Naive thymus-derived CD4-positive, alpha-beta T cell (primary cell): Measurements from ENCODE around the gene CAMK2G. TPM values are rescaled to one million over a fixed set of nuclear protein-coding genes. Genes with fewer than 3 reads are reported as not detected.

Experiments
- ATAC-seq: fragments of 150-1000 bp; cut with Tn5 transposase; 2 replicates; pipeline ENCODE4 v1.10.0; 2021; ENCODE audit warnings: mild to moderate bottlenecking, moderate library complexity
- CTCF ChIA-PET: fragments of 350-600 bp; sonication (Branson Sonifier 250); formaldehyde crosslinking; loops from one replicate; lab custom pipeline; 2021; ENCODE audit warnings: antibody characterized with exemption; lab: Charles Lee
- POLR2A ChIA-PET: fragments of 350-600 bp; sonication (Branson Sonifier 250); formaldehyde crosslinking; loops from one replicate; lab custom pipeline; 2021; ENCODE audit warnings: antibody characterized with exemption, inconsistent platforms; lab: Charles Lee
- DNase-seq, 9 donors: peaks; one replicate each; pipeline versions ENCODE4 v3.0.0 to v3.0.0-alpha.2; 2020 to 2022; ENCODE audit warnings: mixed read lengths in 1 of 9
- H3K27ac ChIP-seq: one replicate; pipeline ENCODE4 v1.7.0; 2013; ENCODE audit warnings: mild to moderate bottlenecking, low read depth, low read length, moderate library complexity
- H3K27me3 ChIP-seq, 2 donors: one replicate each; pipeline ENCODE4 v1.7.0; 2013; ENCODE audit warnings: low read length in 2 of 2, mild to moderate bottlenecking in 2 of 2, moderate library complexity in 2 of 2; ENCODE audit not compliant: control insufficient read depth in 2 of 2, insufficient read depth in 2 of 2
- H3K36me3 ChIP-seq, 3 experiments: 1 replicate in 2 of 3; 2 replicates in 1 of 3; pipeline ENCODE4 v1.7.0; 2013; ENCODE audit warnings: low read length in 3 of 3, mild to moderate bottlenecking in 3 of 3, moderate library complexity in 1 of 3; ENCODE audit not compliant: insufficient read depth in 3 of 3, control insufficient read depth in 2 of 3
- H3K4me1 ChIP-seq, 2 donors: one replicate each; pipeline ENCODE4 v1.7.0; 2013; ENCODE audit warnings: low read length in 2 of 2, mild to moderate bottlenecking in 2 of 2, moderate library complexity in 1 of 2; ENCODE audit not compliant: control insufficient read depth in 2 of 2, insufficient read depth in 2 of 2
- H3K4me3 ChIP-seq: 2 replicates; pipeline ENCODE4 v1.7.0; 2013; ENCODE audit warnings: mild to moderate bottlenecking, low read length
- H3K9me3 ChIP-seq, 3 experiments: 1 replicate in 2 of 3; 2 replicates in 1 of 3; pipeline ENCODE4 v1.7.0; 2013; ENCODE audit warnings: low read length in 3 of 3; ENCODE audit not compliant: control insufficient read depth in 2 of 3
- H3K27ac Mint-ChIP-seq, 9 donors: one replicate each; pipeline ENCODE4 v1.8.0; 2020 to 2022; ENCODE audit warnings: mixed read lengths in 9 of 9, mild to moderate bottlenecking in 8 of 9, moderate library complexity in 5 of 9, inconsistent platforms in 2 of 9
- H3K27me3 Mint-ChIP-seq, 5 donors: one replicate each; pipeline ENCODE4 v1.8.0; 2021 to 2022; ENCODE audit warnings: mixed read lengths in 5 of 5, mild to moderate bottlenecking in 1 of 5
- H3K36me3 Mint-ChIP-seq, 5 donors: one replicate each; pipeline ENCODE4 v1.8.0; 2020 to 2022; ENCODE audit warnings: mixed read lengths in 5 of 5, mild to moderate bottlenecking in 3 of 5, inconsistent platforms in 1 of 5
- H3K4me1 Mint-ChIP-seq, 7 donors: one replicate each; pipeline ENCODE4 v1.8.0; 2020 to 2022; ENCODE audit warnings: mixed read lengths in 7 of 7, mild to moderate bottlenecking in 3 of 7, inconsistent platforms in 1 of 7
- H3K4me3 Mint-ChIP-seq, 10 donors: one replicate each; pipeline ENCODE4 v1.8.0; 2020 to 2022; ENCODE audit warnings: mild to moderate bottlenecking in 10 of 10, mixed read lengths in 10 of 10, moderate library complexity in 6 of 10, inconsistent platforms in 2 of 10
- H3K9me3 Mint-ChIP-seq, 11 donors: one replicate each; pipeline ENCODE4 v1.8.0; 2020 to 2022; ENCODE audit warnings: mixed read lengths in 11 of 11, mild to moderate bottlenecking in 4 of 11, inconsistent platforms in 1 of 11, moderate library complexity in 1 of 11
- intact Hi-C, 2 donors: fragments of 100-400 bp; cut with micrococcal nuclease; formaldehyde crosslinking; loops; one replicate each; pipeline ENCODE4 v1.15.1; 2023
- polyA plus RNA-seq, 2 donors: library from polyadenylated mRNA; unstranded; fragments of 300-500 nt; fragmentation: Illumina TruSeq; gene quantifications; one replicate each; pipeline ENCODE4 v1.2.3, GENCODE V29; 2021
- total RNA-seq, 6 experiments: library from RNA in 5 of 6; stranded (reverse) in 5 of 6; gene quantifications; 1 replicate in 5 of 6; 2 replicates in 1 of 6; pipeline ENCODE4 v1.2.3 and lab custom pipeline; 2021 to 2026

The CAMK2G gene
- total and polyA plus RNA-seq, 7 experiments from 2014 or later, result 5.6 to 70.9 (median 54.6) TPM

GRCh38 chr10:73803680-73804286 is 70.6 kb downstream of the CAMK2G start:
- no peak for ATAC-seq
- H3K4me1 Mint-ChIP-seq, result peaks cover 23 to 46% (median 38%) of the 10 kb centered on the region in 7 donors
- H3K27ac ChIP-seq, result no peak overlapping the region
- H3K27ac Mint-ChIP-seq, result peak overlapping the region; percentile 7 to 84 (median 49)
- peaks cover 25 to 46% (median 28%) of the 10 kb centered on the region in 5 donors for H3K36me3 Mint-ChIP-seq
- no peak for DNase-seq
- H3K4me3 Mint-ChIP-seq, result peak overlapping the region in 1 of 10 donors; percentile 24
- POLR2A ChIA-PET, result interaction anchor here (1.3 to 12.8 kb wide), 2 partner anchors 10 to 20 kb away, joined by 7 to 150 read pairs; partner anchors contain the start of genes CHCHD1 and ZSWIM8
- H3K27me3 ChIP-seq, result no peaks in the 10 kb centered on the region
- CTCF ChIA-PET, result interaction anchor here (0.8 kb wide), 1 partner anchor 80 kb away, joined by 3 read pairs; no protein-coding TSS in a partner anchor
- peaks cover 9 to 18% of the 10 kb centered on the region in 2 donors for H3K4me1 ChIP-seq
- peaks cover 0 to 4% (median 0%) of the 10 kb centered on the region in 11 donors for H3K9me3 Mint-ChIP-seq
- peaks cover 25 to 88% (median 45%) of the 10 kb centered on the region in 3 experiments for H3K36me3 ChIP-seq
- H3K27me3 Mint-ChIP-seq, result no peaks in the 10 kb centered on the region
- H3K9me3 ChIP-seq, result no peaks in the 10 kb centered on the region
- intact Hi-C loops, result loop anchor here in 1 of 2 donors (2.0 kb wide), 1 partner anchor 17 kb away; no protein-coding TSS in a partner anchor
- H3K4me3 ChIP-seq, result no peak overlapping the region

DNA sequence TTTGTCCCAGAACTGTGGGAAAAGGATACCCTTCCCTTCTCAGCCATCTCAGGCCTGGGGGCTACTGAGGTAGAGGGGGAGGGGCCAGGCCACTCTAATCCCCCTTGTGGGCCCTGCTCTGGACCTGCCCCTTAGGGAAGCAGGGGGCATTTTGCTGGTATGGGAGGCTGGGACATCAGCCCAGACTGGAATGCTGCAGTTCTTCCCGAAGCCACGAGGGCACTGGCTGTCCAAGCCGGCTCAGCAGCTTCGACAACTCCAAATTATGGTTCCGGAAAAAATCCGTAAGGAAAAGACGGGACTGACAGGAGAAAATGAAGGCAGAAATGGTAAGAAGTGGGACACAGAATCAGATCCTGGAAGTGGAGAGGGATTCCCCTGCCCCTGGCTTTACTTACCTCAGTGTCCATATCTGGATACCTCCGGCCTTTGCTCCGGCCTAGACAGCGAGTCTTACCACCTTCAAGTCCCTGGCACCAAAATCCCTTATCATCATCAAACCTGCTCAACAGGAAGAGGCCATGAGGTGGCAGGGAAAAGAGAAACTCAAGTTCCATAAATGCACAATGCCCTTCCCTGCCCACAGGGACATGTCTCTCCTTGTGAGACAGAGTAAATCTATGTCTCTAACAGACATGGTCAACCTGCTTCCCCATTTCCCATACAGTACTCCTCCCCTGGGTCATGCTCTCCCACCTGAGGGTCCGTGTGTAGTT is 71.9 kb downstream of the CAMK2G start:
- peak overlapping the region in 4 of 9 donors; percentile 2 to 77 (median 31) for H3K27ac Mint-ChIP-seq
- Histone ChIP-seq H3K27ac (no peak overlapping the region), H3K27me3 (no peaks in the 10 kb centered on the region), H3K4me1 (peaks cover 8 to 11% of the 10 kb centered on the region in 2 donors), H3K4me3 (no peak overlapping the region), H3K36me3 (peaks cover 25 to 81% (median 45%) of the 10 kb centered on the region in 3 experiments), H3K9me3 (no peaks in the 10 kb centered on the region)
- no peaks in the 10 kb centered on the region for H3K27me3 Mint-ChIP-seq
- H3K4me3 Mint-ChIP-seq, result no peak overlapping the region
- ATAC-seq (no peak), DNase-seq (no peak)
- POLR2A ChIA-PET, result interaction anchor here (12.8 kb wide), 1 partner anchor 19 kb away, joined by 150 read pairs; the partner anchor contains the start of genes CHCHD1 and ZSWIM8
- intact Hi-C loops, result loop anchor here in 1 of 2 donors (2.0 kb wide), 1 partner anchor 16 kb away; no protein-coding TSS in a partner anchor
- CTCF ChIA-PET, result no interaction called here
- peaks cover 19 to 33% (median 28%) of the 10 kb centered on the region in 7 donors for H3K4me1 Mint-ChIP-seq
- peaks cover 0 to 4% (median 0%) of the 10 kb centered on the region in 11 donors for H3K9me3 Mint-ChIP-seq
- peaks cover 25 to 41% (median 29%) of the 10 kb centered on the region in 5 donors for H3K36me3 Mint-ChIP-seq

DNA sequence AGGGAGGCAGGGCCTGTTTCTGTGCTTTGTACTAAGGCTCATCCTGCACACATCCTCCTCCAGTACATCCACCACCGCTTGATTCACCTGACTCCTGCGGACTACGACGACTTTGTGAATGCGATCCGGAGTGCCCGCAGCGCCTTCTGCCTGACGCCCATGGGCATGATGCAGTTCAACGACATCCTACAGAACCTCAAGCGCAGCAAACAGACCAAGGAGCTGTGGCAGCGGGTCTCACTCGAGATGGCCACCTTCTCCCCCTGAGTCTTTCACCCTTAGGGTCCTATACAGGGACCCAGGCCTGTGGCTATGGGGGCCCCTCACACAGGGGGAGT is 73.1 kb downstream of the CAMK2G start:
- DNase-seq (no peak), ATAC-seq (no peak)
- Histone ChIP-seq H3K27ac (no peak overlapping the region), H3K4me1 (no peaks in the 10 kb centered on the region), H3K36me3 (peaks cover 27 to 81% (median 35%) of the 10 kb centered on the region in 3 experiments), H3K9me3 (no peaks in the 10 kb centered on the region), H3K4me3 (no peak overlapping the region), H3K27me3 (no peaks in the 10 kb centered on the region)
- Mint-ChIP-seq H3K27me3 (no peaks in the 10 kb centered on the region), H3K9me3 (peaks cover 0 to 2% (median 0%) of the 10 kb centered on the region in 11 donors), H3K4me3 (no peak overlapping the region), H3K36me3 (peaks cover 19 to 33% (median 22%) of the 10 kb centered on the region in 5 donors), H3K4me1 (peaks cover 8 to 20% (median 19%) of the 10 kb centered on the region in 7 donors), H3K27ac (no peak overlapping the region)
- CTCF ChIA-PET, result no interaction called here
- intact Hi-C loops, result no loop called here
- POLR2A ChIA-PET, result interaction anchor here (3.3 to 12.8 kb wide), 2 partner anchors 9 to 17 kb away, joined by 18 to 150 read pairs; partner anchors contain the start of genes CHCHD1 and ZSWIM8

- H3K4me1 ChIP-seq, result no peaks in the 10 kb centered on the region
- POLR2A ChIA-PET, result interaction anchor here (0.6 to 12.8 kb wide), 3 partner anchors 9 to 507 kb away, joined by 3 to 150 read pairs (median 18); partner anchors contain the start of genes CHCHD1 and ZSWIM8
- Mint-ChIP-seq H3K27me3 (no peaks in the 10 kb centered on the region), H3K4me3 (no peak overlapping the region), H3K9me3 (peaks cover 0 to 2% (median 0%) of the 10 kb centered on the region in 11 donors), H3K4me1 (peaks cover 3 to 15% (median 14%) of the 10 kb centered on the region in 7 donors), H3K36me3 (peaks cover 15 to 29% (median 17%) of the 10 kb centered on the region in 5 donors), H3K27ac (peak overlapping the region in 3 of 9 donors; percentile 34 to 65 (median 38))
- peaks cover 24 to 81% (median 30%) of the 10 kb centered on the region in 3 experiments for H3K36me3 ChIP-seq
- DNase-seq, result no peak
- CTCF ChIA-PET, result no interaction called here
- no peaks in the 10 kb centered on the region for H3K27me3 ChIP-seq
- no peak overlapping the region for H3K4me3 ChIP-seq
- H3K27ac ChIP-seq, result no peak overlapping the region
- ATAC-seq, result no peak
- H3K9me3 ChIP-seq, result no peaks in the 10 kb centered on the region
- intact Hi-C loops, result loop anchor here in 1 of 2 donors (1.0 kb wide), 1 partner anchor 11 kb away; the partner anchor contains the start of gene NDST2
Observed at GRCh38 chr10:73800560-73801252, 73.6 kb downstream of the CAMK2G start.

DNA sequence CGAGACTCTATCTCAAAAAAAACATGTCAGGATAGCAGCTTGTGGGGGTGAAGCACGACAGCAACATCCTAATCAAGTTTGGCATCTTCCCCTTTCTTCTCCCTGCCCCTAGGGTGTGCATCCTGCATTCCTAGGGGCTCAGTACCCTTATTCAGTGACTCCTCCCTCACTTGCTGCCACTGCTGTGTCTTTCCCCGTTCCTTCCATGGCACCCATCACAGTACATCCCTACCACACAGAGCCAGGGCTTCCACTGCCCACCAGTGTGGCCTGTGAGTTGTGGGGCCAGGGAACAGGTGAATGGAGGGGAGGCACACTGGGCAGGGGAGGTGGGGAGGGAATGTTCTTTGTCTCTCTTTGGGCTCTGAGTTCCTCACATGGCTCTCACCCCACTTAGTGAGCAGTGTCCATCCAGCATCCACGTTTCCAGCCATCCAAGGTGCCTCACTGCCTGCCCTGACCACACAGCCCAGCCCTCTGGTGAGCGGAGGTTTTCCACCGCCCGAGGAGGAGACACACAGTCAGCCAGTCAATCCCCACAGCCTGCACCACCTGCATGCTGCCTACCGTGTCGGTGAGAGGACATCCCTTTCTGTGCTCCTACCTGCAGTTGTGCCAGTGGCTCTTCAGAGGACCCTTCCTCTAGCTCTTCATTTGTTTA is 74.3 kb downstream of the CAMK2G start:
- peak overlapping the region in 1 of 10 donors; percentile 16 for H3K4me3 Mint-ChIP-seq
- peaks cover 0 to 14% (median 11%) of the 10 kb centered on the region in 7 donors for H3K4me1 Mint-ChIP-seq
- Histone ChIP-seq H3K4me3 (no peak overlapping the region), H3K9me3 (no peaks in the 10 kb centered on the region), H3K27me3 (no peaks in the 10 kb centered on the region), H3K27ac (no peak overlapping the region), H3K4me1 (no peaks in the 10 kb centered on the region), H3K36me3 (peaks cover 19 to 77% (median 29%) of the 10 kb centered on the region in 3 experiments)
- ATAC-seq (no peak), DNase-seq (no peak)
- H3K9me3 Mint-ChIP-seq, result peaks cover 0 to 2% (median 0%) of the 10 kb centered on the region in 11 donors
- ChIA-PET CTCF (no interaction called here), POLR2A (interaction anchor here (0.6 to 12.8 kb wide), 5 partner anchors 10 to 507 kb away, joined by 3 to 150 read pairs (median 3); partner anchors contain the start of genes CHCHD1 and ZSWIM8)
- H3K27me3 Mint-ChIP-seq, result no peaks in the 10 kb centered on the region
- intact Hi-C loops, result loop anchor here in 1 of 2 donors (1.0 to 2.0 kb wide), 2 partner anchors 11 to 15 kb away; partner anchors contain the start of genes NDST2 and ZSWIM8
- H3K36me3 Mint-ChIP-seq, result peaks cover 11 to 32% (median 17%) of the 10 kb centered on the region in 5 donors
- H3K27ac Mint-ChIP-seq, result peak overlapping the region in 7 of 9 donors; percentile 34 to 65 (median 60)
